Choroid plexus epithelial cell (primary cell): Measurements from ENCODE around the gene AP3S2.

Experiments
- DNase-seq: peaks from one replicate; pipeline ENCODE4 v3.0.0-alpha.2; 2010; ENCODE audit warnings: low read depth
- H3K4me3 ChIP-seq: 2 replicates; pipeline ENCODE4 v1.5.1; 2011; ENCODE audit warnings: low read depth, mild to moderate bottlenecking, control low read depth, low read length, moderate library complexity
- TF ChIP-seq, protein P1 (sequence below): conservative IDR thresholded peaks from 2 replicates; pipeline ENCODE4 v1.5.1; 2011; ENCODE audit warnings: low read depth, mild to moderate bottlenecking, control low read depth, inconsistent platforms, low read length, moderate library complexity

AP3S2 gene

DNA sequence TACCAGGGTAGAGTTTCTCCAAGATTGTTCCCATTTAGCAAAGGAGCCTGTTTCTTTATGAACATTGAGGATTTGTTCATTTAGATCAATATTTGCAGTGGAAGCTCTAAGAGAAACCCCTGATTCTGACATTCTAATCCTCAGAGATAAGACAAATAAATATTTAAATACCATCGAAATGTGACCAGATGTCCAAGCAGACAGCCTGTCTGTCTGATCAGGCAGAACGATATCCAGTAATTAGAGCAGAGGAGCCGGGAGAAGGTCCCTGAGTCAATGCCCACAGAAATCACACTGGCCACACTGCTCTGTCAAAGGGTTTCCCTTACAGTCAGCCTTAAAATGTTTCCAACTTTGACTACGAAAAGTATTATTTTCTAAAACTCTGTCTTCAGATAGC lies 34.6 kb upstream of the AP3S2 start:
- DNase-seq: no peak
- TF ChIP-seq, protein P1, sequence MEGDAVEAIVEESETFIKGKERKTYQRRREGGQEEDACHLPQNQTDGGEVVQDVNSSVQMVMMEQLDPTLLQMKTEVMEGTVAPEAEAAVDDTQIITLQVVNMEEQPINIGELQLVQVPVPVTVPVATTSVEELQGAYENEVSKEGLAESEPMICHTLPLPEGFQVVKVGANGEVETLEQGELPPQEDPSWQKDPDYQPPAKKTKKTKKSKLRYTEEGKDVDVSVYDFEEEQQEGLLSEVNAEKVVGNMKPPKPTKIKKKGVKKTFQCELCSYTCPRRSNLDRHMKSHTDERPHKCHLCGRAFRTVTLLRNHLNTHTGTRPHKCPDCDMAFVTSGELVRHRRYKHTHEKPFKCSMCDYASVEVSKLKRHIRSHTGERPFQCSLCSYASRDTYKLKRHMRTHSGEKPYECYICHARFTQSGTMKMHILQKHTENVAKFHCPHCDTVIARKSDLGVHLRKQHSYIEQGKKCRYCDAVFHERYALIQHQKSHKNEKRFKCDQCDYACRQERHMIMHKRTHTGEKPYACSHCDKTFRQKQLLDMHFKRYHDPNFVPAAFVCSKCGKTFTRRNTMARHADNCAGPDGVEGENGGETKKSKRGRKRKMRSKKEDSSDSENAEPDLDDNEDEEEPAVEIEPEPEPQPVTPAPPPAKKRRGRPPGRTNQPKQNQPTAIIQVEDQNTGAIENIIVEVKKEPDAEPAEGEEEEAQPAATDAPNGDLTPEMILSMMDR: no peak
- no peak overlapping the region for H3K4me3 ChIP-seq

DNA sequence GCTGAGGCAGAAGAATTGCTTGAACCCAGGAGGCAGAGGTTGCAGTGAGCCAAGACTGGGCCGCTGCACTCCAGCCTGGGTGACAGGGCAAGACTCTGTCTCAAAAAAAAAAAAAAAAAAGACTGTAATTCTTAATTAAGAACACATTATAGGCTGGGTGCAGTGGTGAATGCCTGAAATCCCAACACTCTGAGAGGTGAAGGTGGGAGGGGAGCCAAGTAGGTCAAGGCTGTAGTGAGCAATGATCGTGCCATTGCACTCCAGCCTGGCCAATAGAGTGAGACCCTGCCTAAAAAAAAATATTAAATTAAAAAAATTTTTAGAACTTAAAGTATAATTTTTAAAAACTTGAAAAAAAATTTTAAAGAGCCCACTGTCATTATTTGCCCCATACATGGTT lies 32.4 kb upstream of the AP3S2 start:
- H3K4me3 ChIP-seq: no peak overlapping the region
- TF ChIP-seq, protein P1: no peak
- no peak for DNase-seq

DNA sequence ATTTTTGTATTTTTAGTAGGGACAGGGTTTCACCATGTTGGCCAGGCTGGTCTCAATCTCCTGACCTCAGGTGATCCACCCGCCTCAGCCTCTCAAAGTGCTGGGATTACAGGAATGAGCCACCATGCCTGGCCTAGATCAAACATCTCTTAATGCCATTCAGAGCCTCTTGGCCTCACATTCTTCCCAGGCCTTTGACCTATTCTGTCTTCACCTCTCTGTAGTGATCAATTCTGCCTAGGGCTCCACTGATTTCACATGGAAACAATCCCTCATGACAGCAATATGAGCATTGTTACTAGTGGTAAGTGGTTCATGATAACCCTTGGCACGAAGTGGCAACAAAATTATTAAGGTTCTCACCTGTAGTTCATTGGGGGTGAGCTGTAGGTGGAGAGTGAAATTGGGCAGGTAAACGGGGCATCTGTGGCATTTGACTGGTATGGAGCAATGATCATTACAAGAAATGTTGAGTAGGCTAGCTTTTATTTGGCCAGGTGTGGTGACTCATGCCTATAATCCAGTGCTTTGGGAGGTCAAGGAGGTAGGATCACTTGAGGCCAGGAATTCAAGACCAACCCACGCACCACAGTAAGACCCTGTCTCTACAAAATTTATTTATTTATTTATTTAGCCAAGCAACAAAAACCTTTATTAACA lies 23.8 kb upstream of the AP3S2 start:
- DNase-seq: no peak
- TF ChIP-seq, protein P1: no peak

DNA sequence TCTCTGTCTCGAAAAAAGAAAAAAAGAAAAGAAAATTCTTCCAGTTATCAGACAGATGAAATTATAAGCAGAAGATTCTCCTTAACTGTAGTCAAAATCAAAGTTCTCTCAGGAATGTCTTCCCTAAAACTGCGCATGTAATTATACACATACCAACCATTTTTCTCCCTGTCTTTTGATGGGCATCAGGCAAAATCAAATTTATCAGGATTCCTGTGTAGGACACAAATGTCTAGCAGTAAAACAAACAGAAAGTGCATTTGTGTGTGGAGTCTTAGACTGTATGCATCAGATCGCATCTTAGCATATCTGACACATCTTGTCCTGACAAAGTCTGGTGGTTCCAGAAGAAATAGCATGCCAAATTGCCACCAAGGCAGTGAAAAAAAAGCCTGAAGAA lies 22.9 kb upstream of the AP3S2 start:
- TF ChIP-seq, protein P1: no peak
- H3K4me3 ChIP-seq: no peak overlapping the region
- no peak for DNase-seq

More for the DNA sequence above, 23.8 kb upstream of the AP3S2 start:
- H3K4me3 ChIP-seq: no peak overlapping the region

DNA sequence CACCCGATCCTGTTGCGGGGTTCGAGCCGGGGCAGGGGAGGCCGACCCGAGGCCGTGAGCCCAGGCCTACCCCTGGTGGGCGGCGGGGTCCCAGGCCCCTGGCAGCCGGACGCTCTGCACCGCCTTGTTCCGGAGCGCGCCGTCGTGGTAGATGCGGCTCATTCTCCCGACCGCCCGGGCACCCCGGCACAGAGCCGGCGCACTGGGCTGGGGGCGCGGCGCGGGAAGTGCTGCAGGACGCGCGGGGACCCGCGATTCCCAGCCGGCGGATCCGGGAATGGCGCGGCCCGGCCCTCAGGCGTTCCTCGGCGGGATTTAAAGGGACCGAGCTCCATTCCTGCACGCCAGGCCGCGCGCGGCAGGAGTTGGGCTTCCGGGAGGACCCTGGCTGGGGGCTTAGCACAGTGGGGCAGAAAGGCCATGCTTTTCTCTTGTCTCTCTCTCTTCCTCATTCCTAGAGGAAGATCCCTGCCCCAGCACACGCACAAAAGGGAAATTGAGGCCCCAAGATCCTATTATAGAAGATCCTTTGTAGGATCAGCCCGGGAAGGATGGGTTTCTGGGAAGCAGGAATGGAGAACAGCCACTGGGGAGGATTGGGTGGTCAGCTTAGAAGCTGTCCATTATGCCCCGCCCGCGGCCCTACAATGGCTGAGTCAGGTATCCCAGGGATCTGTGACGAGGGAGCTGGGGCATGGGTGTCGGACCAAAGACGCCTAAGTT lies 19.0 kb upstream of the AP3S2 start, which contains the start of gene ARPIN:
Gene ARPIN (minus strand): TSS at position 279 of the 723 bp plus-strand sequence. CDS start 117 bp downstream, at position 162.
- peak; percentile 35 for DNase-seq
- TF ChIP-seq, protein P1: no peak
- H3K4me3 ChIP-seq: peak within 1 kb of the TSS; percentile 75

DNA sequence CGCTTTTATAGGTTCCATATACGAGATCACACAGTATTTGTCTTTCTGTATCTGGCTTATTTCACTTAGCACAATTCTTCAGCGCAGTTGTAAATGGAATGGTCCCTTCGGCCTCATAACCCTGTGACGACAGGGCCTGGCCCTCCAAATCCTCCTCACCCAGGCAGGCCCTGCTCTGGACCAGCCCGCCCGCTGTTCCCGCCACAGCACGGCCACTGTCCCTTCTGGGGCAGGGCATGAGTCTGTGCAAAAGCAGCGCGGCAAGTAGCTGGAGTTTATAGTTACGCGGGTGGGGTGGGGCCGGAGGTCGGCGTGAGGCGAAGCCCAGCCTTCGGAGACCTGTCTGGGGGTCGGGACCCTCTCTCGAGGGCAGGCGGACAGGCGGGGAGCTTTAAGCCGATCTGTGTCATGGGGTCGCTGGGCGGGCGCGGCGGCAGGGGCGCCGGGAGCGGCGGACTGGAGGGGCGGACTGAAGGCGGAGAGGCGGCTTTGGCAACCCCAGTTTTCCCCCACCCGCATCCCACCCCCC lies 18.4 kb upstream of the AP3S2 start:
- DNase-seq: peak; percentile 13
- TF ChIP-seq, protein P1: no peak
- peak overlapping the region; percentile 75 for H3K4me3 ChIP-seq
